Measurements from ENCODE around the gene BTBD2. TPM values are rescaled to one million over a fixed set of nuclear protein-coding genes. Genes with fewer than 3 reads are reported as not detected.

Gene BTBD2
- total RNA-seq, 1 donor: 23.2 TPM

DNA sequence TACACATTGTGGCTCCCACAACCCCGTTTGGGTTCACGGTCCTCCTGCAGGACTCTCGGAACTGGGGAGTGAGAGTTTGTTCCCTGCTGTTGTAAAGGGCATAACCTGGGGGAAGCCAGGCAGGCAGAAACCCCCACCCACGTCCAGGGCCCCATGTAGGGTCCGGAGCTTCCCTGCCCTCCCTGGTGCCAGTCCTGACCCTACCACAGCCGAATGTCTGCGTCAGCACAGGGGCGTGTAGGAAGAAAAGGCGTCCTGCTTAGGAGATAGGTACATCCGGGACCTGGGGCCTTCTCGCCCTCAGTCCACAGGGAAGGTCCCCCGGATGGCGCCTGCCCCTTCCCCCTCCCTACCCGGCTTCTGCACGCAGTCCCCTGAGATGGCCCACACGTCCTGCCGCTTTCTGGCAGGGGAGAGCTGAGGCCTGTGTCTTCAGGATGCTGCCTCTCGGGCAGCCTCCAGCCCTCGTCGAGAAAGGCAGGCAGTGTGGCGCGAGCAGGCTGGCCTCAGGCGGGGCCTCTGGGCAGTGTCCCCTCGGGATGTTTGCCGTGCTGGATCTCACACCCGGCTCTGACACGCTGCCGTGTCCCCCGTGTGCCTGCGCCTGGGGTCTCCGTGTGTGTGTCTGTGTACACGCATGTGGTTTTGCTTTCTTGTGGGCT is 55.5 kb downstream of the BTBD2 start:
- Histone ChIP-seq H3K4me1 (ENCODE audit: insufficient read depth, low read length) (no peaks in the 10 kb centered on the region), H3K27me3 (ENCODE audit: insufficient read depth, low read length) (no peaks in the 10 kb centered on the region)

DNA sequence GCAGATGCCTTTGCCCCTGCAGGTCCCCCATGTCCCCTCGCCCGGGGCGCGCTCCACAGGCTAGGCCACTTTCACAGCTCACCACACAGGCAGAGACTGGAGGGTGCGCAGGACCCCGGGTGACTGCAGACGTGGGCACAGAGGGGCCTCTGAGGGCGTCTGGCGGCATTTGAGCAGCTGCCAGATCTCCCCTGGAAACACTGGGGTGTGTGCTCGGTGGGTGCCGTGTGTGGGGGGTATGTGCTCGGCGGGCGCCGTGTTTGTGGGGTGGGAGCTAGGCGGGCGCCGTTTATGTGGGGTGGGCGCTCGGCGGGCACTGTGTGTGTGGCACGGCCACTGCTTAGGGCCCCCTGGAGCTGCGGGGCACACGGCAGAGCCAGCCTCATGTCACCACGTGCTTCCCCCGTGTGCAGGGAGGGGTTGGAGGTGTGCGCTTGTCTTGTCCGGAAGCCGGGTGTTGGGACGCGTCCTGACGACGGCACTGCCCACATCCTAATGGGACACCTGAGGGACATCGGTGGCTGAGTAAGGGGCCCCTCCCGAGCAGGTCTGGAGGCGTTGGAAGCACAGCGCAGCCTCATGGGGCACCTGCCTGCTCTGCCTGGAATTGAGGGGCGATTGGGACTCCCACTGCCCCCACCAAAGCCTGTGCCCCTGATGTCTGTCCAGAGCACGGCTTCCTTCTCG is 57.8 kb downstream of the BTBD2 start:
- no peaks in the 10 kb centered on the region for H3K9me3 ChIP-seq (ENCODE audit: low read depth, low read length)
- H3K4me3 ChIP-seq (ENCODE audit: low read length): no peak overlapping the region
- H3K27me3 ChIP-seq (ENCODE audit: insufficient read depth, low read length): no peaks in the 10 kb centered on the region
- no peaks in the 10 kb centered on the region for H3K4me1 ChIP-seq (ENCODE audit: insufficient read depth, low read length)

More for the DNA sequence above, 55.5 kb downstream of the BTBD2 start:
- no peak overlapping the region for H3K4me3 ChIP-seq (ENCODE audit: low read length)
- no peaks in the 10 kb centered on the region for H3K9me3 ChIP-seq (ENCODE audit: low read depth, low read length)

DNA sequence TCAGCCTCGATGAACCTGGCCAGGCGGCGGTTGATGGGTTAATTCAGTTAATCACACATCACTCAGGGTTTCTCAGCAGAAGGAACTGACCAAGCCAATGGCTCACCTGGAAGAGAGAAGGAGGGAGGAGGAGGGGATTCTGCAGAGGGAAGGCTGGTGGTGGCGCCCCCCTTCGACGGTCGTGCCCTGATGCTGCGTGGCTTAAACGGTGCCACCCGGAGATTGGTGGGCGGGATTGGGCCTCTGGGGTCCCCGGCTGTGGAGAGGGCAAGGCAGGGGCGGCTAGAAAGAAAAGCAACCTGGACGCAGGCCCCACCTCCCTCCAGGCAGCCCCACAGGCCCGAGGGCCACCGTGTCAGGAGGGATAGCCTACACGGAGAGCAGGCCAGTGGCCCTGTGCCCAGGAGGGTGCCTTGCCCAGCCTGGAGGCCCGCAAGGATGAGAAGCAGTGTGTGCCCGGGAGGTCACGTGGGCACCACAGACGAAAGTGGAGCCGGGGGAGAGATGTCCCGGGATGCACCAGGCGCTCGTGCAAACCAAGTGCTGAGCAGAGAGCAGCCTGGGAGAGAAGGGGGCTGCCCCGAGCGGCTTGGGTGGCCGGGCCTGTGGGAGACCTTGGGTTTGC is 58.5 kb downstream of the BTBD2 start:
- Histone ChIP-seq H3K4me1 (ENCODE audit: insufficient read depth, low read length) (no peaks in the 10 kb centered on the region), H3K9me3 (ENCODE audit: low read depth, low read length) (no peaks in the 10 kb centered on the region), H3K4me3 (ENCODE audit: low read length) (no peak overlapping the region), H3K27me3 (ENCODE audit: insufficient read depth, low read length) (no peaks in the 10 kb centered on the region)

DNA sequence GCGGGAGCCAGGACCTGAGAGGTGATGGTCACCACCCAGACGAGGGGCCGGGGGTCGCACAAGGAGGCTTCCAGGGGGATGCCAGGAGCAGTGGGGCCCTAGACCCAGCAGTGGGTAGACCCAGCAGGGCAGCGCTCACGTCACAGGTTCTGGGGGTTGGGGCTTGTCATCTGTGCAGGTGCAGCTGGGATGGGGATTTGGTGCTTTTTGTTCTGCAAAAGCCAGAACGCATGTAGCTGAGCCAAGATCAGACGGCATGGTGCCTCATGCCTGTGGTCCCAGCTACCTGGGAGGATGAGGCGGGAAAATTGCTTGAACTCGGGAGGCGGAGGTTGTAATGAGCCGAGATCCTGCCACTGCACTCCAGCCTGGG is 59.4 kb downstream of the BTBD2 start:
- Histone ChIP-seq H3K9me3 (ENCODE audit: low read depth, low read length) (no peaks in the 10 kb centered on the region), H3K4me3 (ENCODE audit: low read length) (no peak overlapping the region), H3K27me3 (ENCODE audit: insufficient read depth, low read length) (no peaks in the 10 kb centered on the region), H3K4me1 (ENCODE audit: insufficient read depth, low read length) (peaks cover 3% of the 10 kb centered on the region)

DNA sequence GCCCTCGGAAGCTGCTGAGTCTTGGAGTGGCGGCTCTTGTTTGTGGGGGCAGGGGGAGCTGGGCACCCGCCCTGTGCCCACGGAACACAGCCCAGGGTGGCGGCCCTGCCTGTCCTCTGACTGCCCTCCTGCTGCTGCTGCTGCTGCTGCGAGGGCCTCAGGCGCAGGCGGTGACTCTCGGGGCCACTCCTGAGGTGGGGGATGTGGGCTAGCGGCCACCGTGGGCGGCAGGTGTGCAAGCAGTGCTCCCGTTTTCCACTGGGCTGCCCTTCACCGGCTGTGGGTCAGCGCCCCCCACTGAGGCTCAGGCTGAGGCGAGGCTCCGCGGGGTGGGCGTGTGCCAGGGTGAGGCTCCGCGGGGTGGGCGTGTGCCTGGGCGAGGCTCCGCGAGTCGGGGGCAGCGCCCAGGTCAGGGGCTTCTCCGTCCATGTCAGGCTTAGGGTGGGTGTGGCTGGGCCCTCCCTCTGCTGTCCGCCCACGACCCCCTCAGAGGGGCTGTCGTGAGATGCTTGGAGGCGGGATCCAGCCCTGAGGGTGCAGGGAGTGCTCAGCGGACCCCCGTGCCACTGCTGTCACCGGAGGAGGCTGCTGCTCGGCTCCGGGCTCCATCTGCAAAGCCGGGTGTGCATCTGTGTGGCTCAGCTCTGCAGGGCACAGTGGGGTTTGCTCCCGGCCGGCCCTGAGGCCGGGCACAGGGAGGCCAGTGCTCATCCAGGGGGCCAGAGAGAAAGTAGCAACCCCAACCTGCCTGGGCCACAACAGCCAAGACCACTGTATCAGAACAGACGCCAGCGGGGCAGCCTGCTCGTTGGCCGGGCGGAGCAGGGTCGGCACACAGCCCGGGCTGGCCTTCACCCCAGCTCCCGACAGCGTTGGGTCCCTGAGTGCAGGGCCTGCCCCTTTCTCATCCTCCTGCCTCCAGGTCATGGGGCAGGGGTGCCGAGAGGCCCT is 60.1 kb downstream of the BTBD2 start:
- Histone ChIP-seq H3K4me1 (ENCODE audit: insufficient read depth, low read length) (peaks cover 3% of the 10 kb centered on the region), H3K4me3 (ENCODE audit: low read length) (no peak overlapping the region), H3K27me3 (ENCODE audit: insufficient read depth, low read length) (no peaks in the 10 kb centered on the region), H3K9me3 (ENCODE audit: low read depth, low read length) (no peaks in the 10 kb centered on the region)

DNA sequence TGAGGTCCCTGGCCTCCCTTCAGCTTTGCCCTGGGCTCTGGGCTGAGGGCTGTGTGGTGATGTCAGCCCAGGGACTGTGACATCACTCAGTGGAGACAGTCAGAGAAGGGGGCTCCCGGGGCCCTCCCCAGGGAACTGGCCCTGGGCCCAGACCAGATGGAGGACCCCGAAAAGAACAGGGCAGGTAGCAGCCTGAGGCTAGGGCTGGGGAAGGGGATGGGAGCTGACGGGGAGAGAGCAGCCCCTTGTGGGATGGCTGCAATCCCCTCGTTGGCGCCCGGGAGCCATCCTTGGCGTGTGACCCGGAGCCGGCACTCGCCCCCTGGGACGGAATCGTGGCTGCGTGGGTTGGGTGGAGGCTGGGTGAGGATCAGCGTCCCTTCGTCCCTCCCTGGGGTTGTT is 61.0 kb downstream of the BTBD2 start:
- H3K27me3 ChIP-seq (ENCODE audit: insufficient read depth, low read length): no peaks in the 10 kb centered on the region
- peaks cover 3% of the 10 kb centered on the region for H3K4me1 ChIP-seq (ENCODE audit: insufficient read depth, low read length)
- H3K4me3 ChIP-seq (ENCODE audit: low read length): no peak overlapping the region
- no peaks in the 10 kb centered on the region for H3K9me3 ChIP-seq (ENCODE audit: low read depth, low read length)

DNA sequence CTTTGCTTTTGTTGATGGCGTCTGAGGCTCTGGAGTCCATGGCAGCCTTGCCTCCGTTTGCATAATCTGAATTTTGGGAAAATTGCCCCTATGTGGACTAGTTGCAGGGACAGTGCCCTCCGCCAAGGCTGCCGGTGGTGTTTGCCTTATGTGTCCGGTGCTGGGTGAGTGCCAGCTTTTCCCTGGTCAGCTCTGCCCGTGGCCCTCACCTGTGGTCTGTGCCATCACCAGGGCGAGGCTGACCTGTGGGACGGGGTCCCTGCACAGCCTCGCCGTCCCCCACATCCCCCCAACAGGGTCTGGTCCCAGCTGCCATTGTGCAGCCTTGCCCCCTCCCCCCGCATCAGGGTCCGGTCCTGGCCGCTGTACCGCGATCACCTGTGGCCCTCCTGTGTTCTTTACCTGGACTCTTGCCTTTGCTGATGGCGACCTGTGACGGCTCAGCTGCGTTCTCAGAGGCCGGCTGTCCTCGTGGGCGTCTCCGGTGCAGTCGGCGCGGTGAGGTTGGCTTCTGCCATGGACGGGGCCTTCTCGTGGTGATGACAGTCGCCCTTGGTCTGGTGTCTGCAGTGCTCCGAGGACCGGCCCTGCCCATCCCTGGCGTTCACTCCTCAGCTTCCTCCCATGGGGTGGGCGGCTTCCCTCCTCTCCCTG is 61.9 kb downstream of the BTBD2 start:
- Histone ChIP-seq H3K9me3 (ENCODE audit: low read depth, low read length) (no peaks in the 10 kb centered on the region), H3K4me3 (ENCODE audit: low read length) (no peak overlapping the region), H3K4me1 (ENCODE audit: insufficient read depth, low read length) (peaks cover 11% of the 10 kb centered on the region), H3K27me3 (ENCODE audit: insufficient read depth, low read length) (no peaks in the 10 kb centered on the region)

DNA sequence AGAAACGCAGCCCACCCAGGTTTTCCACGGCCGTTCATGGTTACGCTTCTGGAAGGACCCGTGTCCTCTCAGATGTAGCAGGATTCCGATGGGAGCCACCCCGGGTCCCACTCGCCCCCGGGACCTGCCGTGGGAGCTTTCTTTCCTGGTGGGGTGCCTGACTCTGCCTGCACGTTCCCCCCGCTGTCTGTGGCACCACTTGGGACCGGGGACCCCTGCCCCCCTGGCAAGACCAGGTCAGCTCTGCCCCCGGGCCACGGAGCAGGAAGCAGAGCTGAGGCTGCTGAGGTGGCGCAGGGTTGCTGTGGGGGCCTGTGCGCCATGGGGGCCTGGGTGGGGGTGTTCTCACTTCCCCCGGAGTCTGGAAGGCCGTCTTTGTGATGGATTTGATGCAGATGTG is 62.5 kb downstream of the BTBD2 start:
- Histone ChIP-seq H3K4me1 (ENCODE audit: insufficient read depth, low read length) (peaks cover 15% of the 10 kb centered on the region), H3K27me3 (ENCODE audit: insufficient read depth, low read length) (no peaks in the 10 kb centered on the region), H3K9me3 (ENCODE audit: low read depth, low read length) (no peaks in the 10 kb centered on the region), H3K4me3 (ENCODE audit: low read length) (no peak overlapping the region)

DNA sequence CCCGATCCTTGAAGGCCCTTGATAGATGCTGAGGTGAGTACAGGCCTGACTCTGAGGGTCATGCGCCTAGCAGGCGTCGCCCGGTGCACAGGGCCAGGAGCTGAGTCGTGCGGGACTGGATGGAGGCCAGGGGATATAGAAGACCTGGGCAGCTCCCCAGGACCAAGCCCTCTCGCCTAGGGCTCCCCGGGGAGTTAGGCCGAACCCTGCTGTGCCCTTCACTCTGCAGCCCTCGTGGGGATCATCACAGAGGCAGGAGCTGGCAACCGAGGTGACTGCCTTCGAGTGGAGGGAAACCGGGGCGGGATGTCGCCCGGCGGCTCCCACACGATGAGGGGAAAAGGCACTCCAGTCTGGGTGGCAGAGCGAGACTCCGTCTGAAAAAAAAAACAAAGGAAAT is 62.9 kb downstream of the BTBD2 start:
- H3K4me1 ChIP-seq (ENCODE audit: insufficient read depth, low read length): peaks cover 19% of the 10 kb centered on the region

DNA sequence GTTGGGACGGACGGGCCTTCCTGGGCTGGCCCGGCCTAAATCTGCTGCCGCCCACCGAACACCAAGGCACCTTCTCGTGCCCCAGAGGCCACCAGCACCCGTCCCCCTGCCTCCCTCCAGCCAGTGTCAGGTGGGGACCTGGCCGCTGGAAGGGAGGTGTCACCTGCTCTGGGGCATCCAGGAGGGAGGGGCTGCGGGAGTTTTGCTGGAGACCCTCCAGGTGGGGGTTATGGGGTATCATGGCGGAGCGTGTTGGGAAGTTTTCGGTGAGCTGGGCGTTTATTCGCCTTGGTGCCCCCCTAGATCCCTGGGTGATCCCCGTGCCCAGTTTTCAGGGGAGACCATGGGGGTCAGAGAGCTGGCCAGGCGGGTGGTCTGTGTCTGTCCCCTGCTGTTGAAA is 64.9 kb downstream of the BTBD2 start:
- peaks cover 31% of the 10 kb centered on the region for H3K4me1 ChIP-seq (ENCODE audit: insufficient read depth, low read length)
- no peak overlapping the region for H3K4me3 ChIP-seq (ENCODE audit: low read length)
- H3K9me3 ChIP-seq (ENCODE audit: low read depth, low read length): no peaks in the 10 kb centered on the region
- H3K27me3 ChIP-seq (ENCODE audit: insufficient read depth, low read length): no peaks in the 10 kb centered on the region

More for the DNA sequence above, 62.9 kb downstream of the BTBD2 start:
- no peaks in the 10 kb centered on the region for H3K9me3 ChIP-seq (ENCODE audit: low read depth, low read length)
- no peaks in the 10 kb centered on the region for H3K27me3 ChIP-seq (ENCODE audit: insufficient read depth, low read length)
- no peak overlapping the region for H3K4me3 ChIP-seq (ENCODE audit: low read length)

DNA sequence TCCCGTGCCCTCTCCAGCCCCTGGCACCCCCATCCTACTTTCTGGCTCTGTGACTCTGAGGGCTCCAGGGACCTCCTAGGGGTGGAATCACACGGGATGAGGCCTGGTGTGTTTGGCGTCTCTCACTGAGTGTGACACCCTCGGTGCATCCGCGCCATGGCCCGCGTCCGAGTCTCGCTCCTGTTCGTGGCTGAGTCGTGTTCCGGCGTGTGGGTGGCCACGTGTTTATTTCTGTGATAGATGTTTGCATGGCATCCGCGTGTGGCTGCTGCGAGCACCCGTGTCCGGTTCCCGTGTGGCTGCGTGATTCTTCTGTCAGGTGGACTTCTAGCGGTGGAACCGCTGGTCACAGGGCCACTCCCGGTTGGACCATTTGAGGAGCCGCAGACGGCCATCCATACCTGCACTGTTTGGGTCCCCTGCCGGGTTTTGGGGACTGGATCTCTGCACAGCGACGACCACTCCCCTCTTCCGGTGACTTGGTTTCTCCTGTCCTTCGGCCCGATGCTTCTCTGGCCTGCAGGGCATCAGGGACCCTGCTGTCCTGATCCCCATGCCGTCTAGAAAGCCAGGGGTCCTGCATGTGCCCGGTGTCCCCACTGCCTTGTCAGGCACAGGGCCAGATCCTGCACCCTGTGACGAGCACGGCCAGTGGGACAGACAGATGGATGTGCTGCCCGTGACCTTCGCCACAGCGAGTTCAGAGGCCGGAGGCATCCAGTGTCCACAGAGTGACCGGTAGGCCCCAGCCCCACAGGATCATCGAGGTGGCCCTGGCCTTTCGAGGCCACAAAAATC is 66.0 kb downstream of the BTBD2 start:
- peaks cover 38% of the 10 kb centered on the region for H3K4me1 ChIP-seq (ENCODE audit: insufficient read depth, low read length)
- H3K27me3 ChIP-seq (ENCODE audit: insufficient read depth, low read length): no peaks in the 10 kb centered on the region
- H3K9me3 ChIP-seq (ENCODE audit: low read depth, low read length): no peaks in the 10 kb centered on the region
- H3K4me3 ChIP-seq (ENCODE audit: low read length): no peak overlapping the region

DNA sequence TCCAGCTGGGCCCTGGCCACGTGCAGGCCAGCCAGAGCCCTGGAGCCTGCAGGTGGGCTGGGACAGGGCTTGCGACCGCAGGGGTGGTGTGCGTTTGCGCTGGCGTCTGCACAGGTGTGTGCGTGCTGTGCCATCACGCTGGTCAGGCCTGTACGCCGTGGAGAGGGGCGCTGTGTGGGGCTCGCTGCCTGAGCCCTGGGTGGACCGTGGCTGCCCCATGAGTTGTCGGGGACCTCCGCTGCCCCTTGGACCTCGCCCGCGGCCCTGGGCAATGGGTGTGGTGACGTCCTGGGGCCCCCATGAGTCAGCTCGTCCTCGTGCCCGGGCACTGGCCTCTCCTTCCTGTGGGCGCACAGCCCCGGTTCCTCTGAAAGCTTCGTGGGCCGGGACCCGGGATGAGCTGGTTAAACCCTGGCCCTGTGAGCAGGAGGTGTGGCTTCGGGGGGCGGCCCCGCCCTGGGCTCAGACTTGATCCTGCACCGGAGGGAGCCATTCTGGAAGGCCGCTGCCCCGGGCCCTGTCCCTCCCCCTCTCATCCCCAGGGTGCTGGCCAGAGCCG is 67.8 kb downstream of the BTBD2 start:
- Histone ChIP-seq H3K9me3 (ENCODE audit: low read depth, low read length) (no peaks in the 10 kb centered on the region), H3K4me3 (ENCODE audit: low read length) (no peak overlapping the region), H3K4me1 (ENCODE audit: insufficient read depth, low read length) (peaks cover 55% of the 10 kb centered on the region), H3K27me3 (ENCODE audit: insufficient read depth, low read length) (no peaks in the 10 kb centered on the region)

DNA sequence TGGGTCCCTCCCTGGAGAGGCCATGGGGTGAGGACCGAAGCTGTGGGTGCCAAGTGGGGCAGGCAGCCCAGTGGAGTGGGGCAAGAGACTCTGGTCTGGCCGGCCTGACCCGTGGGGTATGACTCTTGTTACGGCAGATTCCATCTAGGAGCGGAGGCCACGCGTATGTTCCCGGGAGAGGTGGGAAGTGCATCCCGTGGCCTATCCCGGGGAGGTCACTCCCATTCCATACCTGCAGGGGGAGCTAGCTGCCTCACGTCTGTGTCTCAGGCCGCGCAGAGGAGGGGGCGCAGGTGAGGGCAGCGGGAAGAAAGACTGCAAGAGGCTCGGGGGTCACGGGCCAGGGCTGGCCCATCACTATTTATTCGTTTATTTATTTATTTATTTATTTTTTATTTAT is 69.6 kb downstream of the BTBD2 start:
- Histone ChIP-seq H3K9me3 (ENCODE audit: low read depth, low read length) (no peaks in the 10 kb centered on the region), H3K4me3 (ENCODE audit: low read length) (no peak overlapping the region), H3K27me3 (ENCODE audit: insufficient read depth, low read length) (no peaks in the 10 kb centered on the region), H3K4me1 (ENCODE audit: insufficient read depth, low read length) (peaks cover 53% of the 10 kb centered on the region)
